Stimulated activated naive CD8-positive, alpha-beta T cell treated with anti-CD3 and anti-CD28 coated beads, Interleukin-15, Interleukin-2, amounts not matched to agents 100 U/mL and 50 U/mL, for 24 hours (primary cell): ENCODE measurements around the gene RASA2.
A peak's percentile ranks its signal among the peaks of the same experiment; 100 is the strongest.
"Not testable (repeated sequence)": the region's sequence is repeated elsewhere in the genome, so short reads cannot be mapped to it uniquely, and the experiment has no call there.

Experiments used
- ATAC-seq: fragments of 150-1000 bp; cut with Tn5 transposase; one replicate; pipeline ENCODE4 v1.10.0; 2021
- DNase-seq: peaks from one replicate; pipeline ENCODE4 v3.0.0; 2021

The RASA2 gene

GRCh38 chr3:141578202-141578973 is 91.6 kb downstream of the RASA2 start:
- DNase-seq (no peak), ATAC-seq (no peak)

- no peak for ATAC-seq
- no peak for DNase-seq
These were observed 107.5 kb downstream of the RASA2 start for GRCh38 chr3:141594357-141594756.

- ATAC-seq (no peak), DNase-seq (no peak)
These were observed 111.1 kb downstream of the RASA2 start for GRCh38 chr3:141597931-141598330.

- DNase-seq, result no peak
- no peak for ATAC-seq
These were observed 113.5 kb downstream of the RASA2 start for GRCh38 chr3:141600331-141600730.

GRCh38 chr3:141602706-141603105 is 115.9 kb downstream of the RASA2 start:
- no peak for ATAC-seq
- DNase-seq, result no peak

- no peak for DNase-seq
- ATAC-seq, result no peak
These were observed 116.7 kb downstream of the RASA2 start for GRCh38 chr3:141603473-141604035.

- ATAC-seq (no peak), DNase-seq (no peak)
These were observed 119.1 kb downstream of the RASA2 start for GRCh38 chr3:141605883-141606282.

GRCh38 chr3:141608438-141608837 is 121.6 kb downstream of the RASA2 start:
- ATAC-seq, result no peak
- DNase-seq, result no peak

GRCh38 chr3:141610939-141611338 is 124.1 kb downstream of the RASA2 start:
- no peak for DNase-seq
- ATAC-seq, result no peak

- DNase-seq (no peak), ATAC-seq (no peak)
These were observed 131.5 kb downstream of the RASA2 start for GRCh38 chr3:141618103-141618910.

- no peak for DNase-seq
- ATAC-seq, result no peak
These were observed 132.1 kb downstream of the RASA2 start for GRCh38 chr3:141618938-141619337.

GRCh38 chr3:141619450-141619849 is 132.6 kb downstream of the RASA2 start:
- no peak for ATAC-seq
- no peak for DNase-seq

GRCh38 chr3:141623691-141624090 is 136.9 kb downstream of the RASA2 start:
- no peak for ATAC-seq

GRCh38 chr3:141625506-141625905 is 138.7 kb downstream of the RASA2 start:
- DNase-seq (no peak), ATAC-seq (no peak)

More at GRCh38 chr3:141623691-141624090, 136.9 kb downstream of the RASA2 start:
- DNase-seq, result no peak

GRCh38 chr3:141628334-141628733 is 141.5 kb downstream of the RASA2 start:
- not testable (repeated sequence) for DNase-seq, ATAC-seq

- not testable (repeated sequence) for ATAC-seq, DNase-seq
These were observed 142.1 kb downstream of the RASA2 start for GRCh38 chr3:141628868-141629441.

- ATAC-seq (no peak), DNase-seq (no peak)
These were observed 143.1 kb downstream of the RASA2 start for GRCh38 chr3:141629976-141630375.

- ATAC-seq (no peak), DNase-seq (no peak)
These were observed 146.1 kb downstream of the RASA2 start for GRCh38 chr3:141632779-141633374.

- DNase-seq (no peak), ATAC-seq (no peak)
These were observed 155.4 kb downstream of the RASA2 start for GRCh38 chr3:141642215-141642614.

- no peak for ATAC-seq
- no peak for DNase-seq
These were observed 156.6 kb downstream of the RASA2 start for GRCh38 chr3:141643391-141643790.

GRCh38 chr3:141643796-141644195 is 157.0 kb downstream of the RASA2 start:
- DNase-seq, result no peak
- ATAC-seq, result no peak

GRCh38 chr3:141644931-141645330 is 158.1 kb downstream of the RASA2 start:
- ATAC-seq (peak; percentile 81), DNase-seq (peak; percentile 83)
